Measurements from ENCODE around the gene PIGO. TPM values are rescaled to one million over a fixed set of nuclear protein-coding genes. Genes with fewer than 3 reads are reported as not detected.
A peak's percentile ranks its signal among the peaks of the same experiment; 100 is the strongest.

PIGO gene
- total and polyA plus RNA-seq, 2 of the 4 experiments (the other 2 are of a cell fraction), result 9.3 to 18.2 TPM

- peaks cover 20% of the 10 kb centered on the region for H3K36me3 ChIP-seq (ENCODE audit: control insufficient read depth, insufficient read depth, low read length)
- intact Hi-C loops (cut with micrococcal nuclease), result loop anchor here (2.0 to 10.0 kb wide), 2 partner anchors 76 to 306 kb away; no protein-coding TSS in a partner anchor
- H2BK5ac ChIP-seq (ENCODE audit: low read depth, low read length, poor library complexity, severe bottlenecking), result peak overlapping the region; percentile 86
- H4K8ac ChIP-seq (ENCODE audit: low read depth in 2 of 2, low read length in 2 of 2), result peak overlapping the region; percentile 43 to 46; a peak in 2 of 4 replicates
- no peaks in the 10 kb centered on the region for H3K27me3 ChIP-seq (ENCODE audit: control insufficient read depth, insufficient read depth, low read length)
- 3% methylated on average over 6 of the region's 20 CpGs; no CpG with 5 or more reads in 1 of the 2 experiments for WGBS, 2 experiments (ENCODE audit: extremely low coverage in 2 of 2, insufficient read length in 1 of 2)
- ChIA-PET CTCF (interaction anchor here (1.1 to 1.4 kb wide), 2 partner anchors 20 to 172 kb away, joined by 3 to 4 read pairs; no protein-coding TSS in a partner anchor), POLR2A (ENCODE audit: unreplicated experiment) (interaction anchor here (0.6 to 1.0 kb wide), 6 partner anchors 8 to 151 kb away, joined by 4 to 17 read pairs (median 16); partner anchors contain the start of genes FANCG and STOML2)
- in situ Hi-C loops (cut with MboI; ENCODE audit: low sequenced_read_pairs), result no loop called here
- H2BK20ac ChIP-seq (ENCODE audit: low read depth, low read length), result no peak overlapping the region
- H3K4ac ChIP-seq (ENCODE audit: low read depth, low read length), result peak overlapping the region; percentile 86
- H3K14ac ChIP-seq (replicated peaks; ENCODE audit: low read depth, low read length), result peak overlapping the region; percentile 80
- no peak overlapping the region for H2BK15ac ChIP-seq (ENCODE audit: low read depth, low read length)
- H2AK5ac ChIP-seq (ENCODE audit: low read depth, low read length), result peak overlapping the region; percentile 66
- H3K56ac ChIP-seq (ENCODE audit: extremely low read depth, insufficient read depth, low read length), result peak overlapping the region; percentile 80
- H3K4me3 ChIP-seq (ENCODE audit: insufficient read depth, low read depth, low read length), result peak overlapping the region; percentile 70
- TSS peak; percentile 50 for BruUV-seq (replicated peaks)
- peaks cover 61% of the 10 kb centered on the region for H4K20me1 ChIP-seq (ENCODE audit: insufficient read depth, low read length)
- peak overlapping the region; percentile 82 for H3K9ac ChIP-seq (ENCODE audit: low read depth, low read length)
- peaks cover 30% of the 10 kb centered on the region for H3K9me1 ChIP-seq (ENCODE audit: insufficient read depth, low read length)
- ATAC-seq (ENCODE audit: low read depth), result no peak
- peak; percentile 46 for DNase-seq
- peak overlapping the region; percentile 97 for H2AK9ac ChIP-seq (replicated peaks; ENCODE audit: low read depth, low read length, poor library complexity)
- peak overlapping the region; percentile 97 for H3K4me2 ChIP-seq (ENCODE audit: low read depth, low read length)
- dilution Hi-C loops (cut with HindIII; ENCODE audit: low sequenced_read_pairs, unreplicated experiment), result no loop called here
- peak overlapping the region; percentile 28; the same call in 1 of the 2 replicates for H3K18ac ChIP-seq (ENCODE audit: low read depth, low read length)
- peak overlapping the region; percentile 11; the same call in 1 of the 2 replicates for H4K5ac ChIP-seq (ENCODE audit: low read depth, low read length)
- H4K91ac ChIP-seq (ENCODE audit: insufficient read depth, low read depth, low read length), result no peak overlapping the region
- H3K4me1 ChIP-seq (ENCODE audit: control insufficient read depth, insufficient read depth, low read length), result peaks cover 12% of the 10 kb centered on the region
- H3K27ac ChIP-seq (ENCODE audit: insufficient read depth, low read length), result peak overlapping the region; percentile 91
- H2AFZ ChIP-seq (replicated peaks; ENCODE audit: low read length, poor library complexity), result peak overlapping the region; percentile 91
- H3K23ac ChIP-seq (ENCODE audit: low read depth, low read length), result peak overlapping the region; percentile 90
- H2BK120ac ChIP-seq (ENCODE audit: low read depth, low read length), result no peak overlapping the region; the same call in 1 of the 2 replicates
- peaks cover 8 to 60% of the 10 kb centered on the region in 2 experiments for H3K79me1 ChIP-seq (ENCODE audit: low read depth in 1 of 2, low read length in 2 of 2)
- no peaks in the 10 kb centered on the region for H3K9me3 ChIP-seq (ENCODE audit: control insufficient read depth, insufficient read depth, low read length)
- TF ChIP-seq MAZ (IDR thresholded peaks at IDR 0.05; ENCODE audit: borderline replicate concordance, low read depth, low read length), result no peak
- TF ChIP-seq, protein P1, sequence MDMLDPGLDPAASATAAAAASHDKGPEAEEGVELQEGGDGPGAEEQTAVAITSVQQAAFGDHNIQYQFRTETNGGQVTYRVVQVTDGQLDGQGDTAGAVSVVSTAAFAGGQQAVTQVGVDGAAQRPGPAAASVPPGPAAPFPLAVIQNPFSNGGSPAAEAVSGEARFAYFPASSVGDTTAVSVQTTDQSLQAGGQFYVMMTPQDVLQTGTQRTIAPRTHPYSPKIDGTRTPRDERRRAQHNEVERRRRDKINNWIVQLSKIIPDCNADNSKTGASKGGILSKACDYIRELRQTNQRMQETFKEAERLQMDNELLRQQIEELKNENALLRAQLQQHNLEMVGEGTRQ (IDR thresholded peaks at IDR 0.05; ENCODE audit: low read depth, low read length), result no peak
- no peak for TF ChIP-seq SMC3 (IDR thresholded peaks at IDR 0.05; ENCODE audit: low read depth, low read length)
- no peak for TF ChIP-seq MXI1 (IDR thresholded peaks at IDR 0.05; ENCODE audit: borderline replicate concordance, low read depth, low read length)
- no peak for TF ChIP-seq RCOR1 (IDR thresholded peaks at IDR 0.05; ENCODE audit: insufficient replicate concordance, low read length)
- TF ChIP-seq, protein P2, sequence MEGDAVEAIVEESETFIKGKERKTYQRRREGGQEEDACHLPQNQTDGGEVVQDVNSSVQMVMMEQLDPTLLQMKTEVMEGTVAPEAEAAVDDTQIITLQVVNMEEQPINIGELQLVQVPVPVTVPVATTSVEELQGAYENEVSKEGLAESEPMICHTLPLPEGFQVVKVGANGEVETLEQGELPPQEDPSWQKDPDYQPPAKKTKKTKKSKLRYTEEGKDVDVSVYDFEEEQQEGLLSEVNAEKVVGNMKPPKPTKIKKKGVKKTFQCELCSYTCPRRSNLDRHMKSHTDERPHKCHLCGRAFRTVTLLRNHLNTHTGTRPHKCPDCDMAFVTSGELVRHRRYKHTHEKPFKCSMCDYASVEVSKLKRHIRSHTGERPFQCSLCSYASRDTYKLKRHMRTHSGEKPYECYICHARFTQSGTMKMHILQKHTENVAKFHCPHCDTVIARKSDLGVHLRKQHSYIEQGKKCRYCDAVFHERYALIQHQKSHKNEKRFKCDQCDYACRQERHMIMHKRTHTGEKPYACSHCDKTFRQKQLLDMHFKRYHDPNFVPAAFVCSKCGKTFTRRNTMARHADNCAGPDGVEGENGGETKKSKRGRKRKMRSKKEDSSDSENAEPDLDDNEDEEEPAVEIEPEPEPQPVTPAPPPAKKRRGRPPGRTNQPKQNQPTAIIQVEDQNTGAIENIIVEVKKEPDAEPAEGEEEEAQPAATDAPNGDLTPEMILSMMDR (conservative IDR thresholded peaks at IDR 0.05; ENCODE audit: low read depth, low read length), result no peak
- TF ChIP-seq POLR2A (IDR thresholded peaks at IDR 0.05; ENCODE audit: low read depth, low read length), result no peak
- TF ChIP-seq ELK1 (IDR thresholded peaks at IDR 0.05; ENCODE audit: borderline replicate concordance, low read depth, low read length), result no peak
- no peak for TF ChIP-seq FOS (IDR thresholded peaks at IDR 0.05; ENCODE audit: low read depth, low read length)
- TF ChIP-seq RFX5 (IDR thresholded peaks at IDR 0.05; ENCODE audit: low read depth, low read length), result no peak
- no peak for TF ChIP-seq BHLHE40 (IDR thresholded peaks at IDR 0.05; ENCODE audit: low read depth, low read length)
- TF ChIP-seq CHD1 (IDR thresholded peaks at IDR 0.05; ENCODE audit: low read depth, low read length), result no peak
These were observed 25.3 kb downstream of the PIGO start for GRCh38 chr9:35070823-35071813.
